ENCODE data around the gene LAMA3.

DNA sequence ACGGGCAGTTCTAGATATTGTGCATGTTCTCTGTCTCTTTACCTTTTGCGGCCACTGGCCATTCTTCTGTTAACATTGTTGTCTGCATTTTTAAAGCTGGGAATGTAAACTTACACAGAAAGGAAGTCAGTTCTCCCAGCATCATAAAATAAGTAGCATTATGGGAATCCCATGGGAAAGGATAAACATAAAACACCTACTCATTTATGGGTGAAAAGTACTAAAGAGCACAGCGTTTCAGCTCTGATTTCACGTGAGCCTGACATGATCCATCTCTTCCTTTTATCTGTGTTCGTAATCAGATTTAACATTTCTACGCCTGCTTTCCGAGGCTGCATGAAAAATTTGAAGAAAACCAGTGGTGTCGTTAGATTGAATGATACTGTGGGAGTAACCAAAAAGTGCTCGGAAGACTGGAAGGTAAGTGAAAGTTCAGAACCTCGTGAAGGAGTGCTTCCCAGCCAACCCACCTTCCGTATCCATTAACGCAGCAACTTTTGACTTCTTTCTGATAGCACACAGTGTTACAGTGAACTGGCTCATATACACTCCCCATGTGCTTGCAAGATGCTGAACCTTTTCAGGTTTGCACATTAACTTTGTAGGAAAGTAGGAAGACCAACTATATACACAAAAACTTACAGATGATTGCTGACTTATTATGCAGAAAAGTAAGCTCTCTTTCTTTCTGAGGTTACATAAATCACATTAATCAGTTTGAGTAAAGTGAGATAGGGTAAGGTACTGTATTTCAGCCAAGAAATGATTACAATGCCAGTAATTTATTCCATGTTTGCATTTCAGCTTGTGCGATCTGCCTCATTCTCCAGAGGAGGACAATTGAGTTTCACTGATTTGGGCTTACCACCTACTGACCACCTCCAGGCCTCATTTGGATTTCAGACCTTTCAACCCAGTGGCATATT is 238.8 kb downstream of the LAMA3 start:
- TF ChIP-seq, protein P1, sequence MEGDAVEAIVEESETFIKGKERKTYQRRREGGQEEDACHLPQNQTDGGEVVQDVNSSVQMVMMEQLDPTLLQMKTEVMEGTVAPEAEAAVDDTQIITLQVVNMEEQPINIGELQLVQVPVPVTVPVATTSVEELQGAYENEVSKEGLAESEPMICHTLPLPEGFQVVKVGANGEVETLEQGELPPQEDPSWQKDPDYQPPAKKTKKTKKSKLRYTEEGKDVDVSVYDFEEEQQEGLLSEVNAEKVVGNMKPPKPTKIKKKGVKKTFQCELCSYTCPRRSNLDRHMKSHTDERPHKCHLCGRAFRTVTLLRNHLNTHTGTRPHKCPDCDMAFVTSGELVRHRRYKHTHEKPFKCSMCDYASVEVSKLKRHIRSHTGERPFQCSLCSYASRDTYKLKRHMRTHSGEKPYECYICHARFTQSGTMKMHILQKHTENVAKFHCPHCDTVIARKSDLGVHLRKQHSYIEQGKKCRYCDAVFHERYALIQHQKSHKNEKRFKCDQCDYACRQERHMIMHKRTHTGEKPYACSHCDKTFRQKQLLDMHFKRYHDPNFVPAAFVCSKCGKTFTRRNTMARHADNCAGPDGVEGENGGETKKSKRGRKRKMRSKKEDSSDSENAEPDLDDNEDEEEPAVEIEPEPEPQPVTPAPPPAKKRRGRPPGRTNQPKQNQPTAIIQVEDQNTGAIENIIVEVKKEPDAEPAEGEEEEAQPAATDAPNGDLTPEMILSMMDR (conservative IDR thresholded peaks at IDR 0.05; ENCODE audit: low read length): no peak
- no peak for TF ChIP-seq EZH2phosphoT487 (IDR thresholded peaks at IDR 0.05; ENCODE audit: borderline replicate concordance)

All from Loucy (cell line).